IMR-90 (cell line): Measurements from ENCODE around the gene S100A16. TPM values are rescaled to one million over a fixed set of nuclear protein-coding genes. Genes with fewer than 3 reads are reported as not detected.

ENCODE experiments used
- ATAC-seq: fragments of 200-7000 bp; cut with Tn5 transposase; 2 replicates; pipeline ENCODE4 v1.9.1; 2020; ENCODE audit warnings: low read depth, mild to moderate bottlenecking, moderate library complexity
- BruUV-seq: library from RNA; stranded (reverse); fragments of 400-500 nt; replicated peaks from 2 replicates; lab custom pipeline; 2021; lab: Mats Ljungman, UMichigan
- CTCF ChIA-PET: fragments of 300-600 bp; formaldehyde crosslinking; extraction: SDS; loops from one replicate; lab custom pipeline; 2021; ENCODE audit warnings: antibody characterized with exemption; lab: Yijun Ruan, JAX
- POLR2A ChIA-PET: fragments of 300-600 bp; sonication (Branson Sonifier 250); formaldehyde crosslinking; loops from one replicate; lab custom pipeline; 2022; ENCODE audit warnings: antibody characterized with exemption; ENCODE audit not compliant: unreplicated experiment; lab: Charles Lee
- DNase-seq: peaks from one replicate; pipeline ENCODE4 v3.0.0; 2013
- H2AFZ ChIP-seq: replicated peaks from 2 replicates; pipeline ENCODE3; 2013; ENCODE audit warnings: low read length, mild to moderate bottlenecking; ENCODE audit not compliant: poor library complexity
- H2AK5ac ChIP-seq: 2 replicates; pipeline ENCODE4 v1.6.1; 2013; ENCODE audit warnings: low read depth, low read length, inconsistent platforms
- H2AK9ac ChIP-seq: replicated peaks from 2 replicates; pipeline ENCODE3; 2013; ENCODE audit warnings: mild to moderate bottlenecking, low read depth, low read length, moderate library complexity; ENCODE audit not compliant: poor library complexity
- H2BK120ac ChIP-seq: 2 replicates; pipeline ENCODE4 v1.6.1; 2013; ENCODE audit warnings: low read depth, low read length, inconsistent platforms
- H2BK15ac ChIP-seq: 3 replicates; pipeline ENCODE4 v1.6.1; 2013; ENCODE audit warnings: low read depth, low read length, inconsistent platforms
- H2BK20ac ChIP-seq: 2 replicates; pipeline ENCODE4 v1.6.1; 2013; ENCODE audit warnings: low read depth, mild to moderate bottlenecking, inconsistent platforms, low read length, moderate library complexity
- H2BK5ac ChIP-seq: 2 replicates; pipeline ENCODE4 v1.6.1; 2013; ENCODE audit warnings: mild to moderate bottlenecking, low read depth, low read length, inconsistent platforms; ENCODE audit not compliant: poor library complexity, severe bottlenecking
- H3K14ac ChIP-seq: replicated peaks from 2 replicates; pipeline ENCODE4 v1.6.1; 2013; ENCODE audit warnings: low read depth, low read length, inconsistent platforms
- H3K18ac ChIP-seq: 2 replicates; pipeline ENCODE4 v1.6.1; 2013; ENCODE audit warnings: low read depth, low read length, control low read depth
- H3K23ac ChIP-seq: 2 replicates; pipeline ENCODE4 v1.6.1; 2013; ENCODE audit warnings: low read depth, low read length, inconsistent platforms
- H3K27ac ChIP-seq: 2 replicates; pipeline ENCODE4 v1.5.1; 2013; ENCODE audit warnings: mild to moderate bottlenecking, control low read depth, low read length; ENCODE audit not compliant: insufficient read depth
- H3K27me3 ChIP-seq: 2 replicates; pipeline ENCODE4 v1.6.1; 2013; ENCODE audit warnings: low read length; ENCODE audit not compliant: control insufficient read depth, insufficient read depth
- H3K36me3 ChIP-seq: 2 replicates; pipeline ENCODE4 v1.6.1; 2013; ENCODE audit warnings: low read length, mixed read lengths; ENCODE audit not compliant: control insufficient read depth, insufficient read depth
- H3K4ac ChIP-seq: 2 replicates; pipeline ENCODE4 v1.6.1; 2013; ENCODE audit warnings: low read depth, low read length, inconsistent platforms
- H3K4me1 ChIP-seq: 2 replicates; pipeline ENCODE4 v1.6.1; 2013; ENCODE audit warnings: low read length, mixed read lengths; ENCODE audit not compliant: control insufficient read depth, insufficient read depth
- H3K4me2 ChIP-seq: 2 replicates; pipeline ENCODE4 v1.6.1; 2013; ENCODE audit warnings: low read depth, mild to moderate bottlenecking, control low read depth, low read length, moderate library complexity
- H3K4me3 ChIP-seq: 2 replicates; pipeline ENCODE4 v1.5.1; 2013; ENCODE audit warnings: low read depth, mild to moderate bottlenecking, control low read depth, low read length, moderate library complexity; ENCODE audit not compliant: insufficient read depth
- H3K56ac ChIP-seq: 2 replicates; pipeline ENCODE4 v1.6.1; 2013; ENCODE audit warnings: low read length, inconsistent platforms; ENCODE audit not compliant: insufficient read depth; ENCODE audit errors: extremely low read depth
- H3K79me1 ChIP-seq, 2 experiments: 2 replicates each; pipeline ENCODE4 v1.6.1; 2013; ENCODE audit warnings: low read length in 2 of 2, inconsistent platforms in 1 of 2, low read depth in 1 of 2
- H3K9ac ChIP-seq: 2 replicates; pipeline ENCODE4 v1.6.1; 2013; ENCODE audit warnings: low read depth, low read length, control low read depth
- H3K9me1 ChIP-seq: 2 replicates; pipeline ENCODE4 v1.6.1; 2013; ENCODE audit warnings: low read length, inconsistent platforms; ENCODE audit not compliant: insufficient read depth
- H3K9me3 ChIP-seq: 2 replicates; pipeline ENCODE4 v1.6.1; 2013; ENCODE audit warnings: low read length; ENCODE audit not compliant: control insufficient read depth, insufficient read depth
- H4K20me1 ChIP-seq: 2 replicates; pipeline ENCODE4 v1.6.1; 2013; ENCODE audit warnings: low read length, inconsistent platforms; ENCODE audit not compliant: insufficient read depth
- H4K5ac ChIP-seq: 2 replicates; pipeline ENCODE4 v1.6.1; 2013; ENCODE audit warnings: mild to moderate bottlenecking, low read depth, low read length, control low read depth
- H4K8ac ChIP-seq, 2 experiments: 2 replicates each; pipeline ENCODE4 v1.6.1; 2013; ENCODE audit warnings: low read depth in 2 of 2, low read length in 2 of 2, control low read depth in 1 of 2, inconsistent platforms in 1 of 2
- H4K91ac ChIP-seq: 2 replicates; pipeline ENCODE4 v1.6.1; 2013; ENCODE audit warnings: low read depth, low read length, inconsistent platforms; ENCODE audit not compliant: insufficient read depth
- CHD1 ChIP-seq: IDR thresholded peaks from 2 replicates; pipeline ENCODE4 v1.6.1; 2012; ENCODE audit warnings: low read depth, low read length, improper control_type of control experiment
- MAZ ChIP-seq: IDR thresholded peaks from 2 replicates; pipeline ENCODE4 v1.6.1; 2012; ENCODE audit warnings: low read depth, mild to moderate bottlenecking, low read length, improper control_type of control experiment, moderate library complexity, borderline replicate concordance
- NFE2L2 ChIP-seq: fragments of 150-350 bp; IDR thresholded peaks from 2 replicates; pipeline ENCODE4 v1.6.1; 2016; ENCODE audit warnings: low read depth, mild to moderate bottlenecking, low read length
- WGBS, 2 experiments: methylation state at CpG; one replicate each; pipeline versions ENCODE4 v1.1.5 to v1.1.7; 2013; ENCODE audit warnings: missing lambda C conversion rate in 2 of 2; ENCODE audit not compliant: insufficient read length in 1 of 2; ENCODE audit errors: extremely low coverage in 2 of 2; 5-methylcytosine and 5-hydroxymethylcytosine counted together
- dilution Hi-C: fragments of 300-500 bp; cut with HindIII; formaldehyde crosslinking; loops from one replicate; pipeline ENCODE4 v1.14.3; 2018; ENCODE audit warnings: low sequenced_read_pairs; ENCODE audit not compliant: unreplicated experiment
- in situ Hi-C: fragments of 300-500 bp; cut with MboI; formaldehyde crosslinking; loops from 3 replicates; pipeline ENCODE4 v1.14.3; 2019; ENCODE audit warnings: low sequenced_read_pairs, inconsistent platforms, mixed read lengths
- intact Hi-C: fragments of 100-400 bp; cut with micrococcal nuclease; formaldehyde crosslinking; loops from 2 replicates; pipeline ENCODE4 v1.10.0; 2022
- polyA plus RNA-seq, 3 experiments: library from polyadenylated mRNA; depleted of rRNA; stranded (reverse); fragments of >200 nt; gene quantifications; 2 replicates each; pipeline ENCODE4 v1.2.3, GENCODE V29; 2012; ENCODE audit warnings: low replicate concordance in 1 of 3
- total RNA-seq: library from RNA; depleted of rRNA; stranded (reverse); fragments of >200 nt; gene quantifications from 2 replicates; pipeline ENCODE4 v1.2.3, GENCODE V29; 2012

Gene S100A16
- total and polyA plus RNA-seq, 2 of the 4 experiments (the other 2 are of a cell fraction): 201 to 515 TPM

- no peak overlapping the region for H4K8ac ChIP-seq
- H2BK120ac ChIP-seq: no peak overlapping the region
- no TSS peak for BruUV-seq
- dilution Hi-C loops (no loop called here), intact Hi-C loops (no loop called here), in situ Hi-C loops (loop anchor here (10.0 kb wide), 1 partner anchor 45 kb away; no protein-coding TSS in a partner anchor)
- no peaks in the 10 kb centered on the region for H4K20me1 ChIP-seq
- peaks cover 7% of the 10 kb centered on the region; the same call in 1 of the 2 replicates for H3K9me1 ChIP-seq
- no peak overlapping the region for H2BK20ac ChIP-seq
- TF ChIP-seq NFE2L2: no peak
- no peak for TF ChIP-seq CHD1
- no peak for TF ChIP-seq MAZ
- no peak overlapping the region for H3K56ac ChIP-seq
- H4K91ac ChIP-seq: no peak overlapping the region
- no peaks in the 10 kb centered on the region for H3K36me3 ChIP-seq
- no peak overlapping the region for H3K4me2 ChIP-seq
- H3K79me1 ChIP-seq: peaks cover under 1 to 17% of the 10 kb centered on the region in 2 experiments; a peak in 3 of 4 replicates
- H3K27ac ChIP-seq: no peak overlapping the region
- H2AK5ac ChIP-seq: no peak overlapping the region
- H3K27me3 ChIP-seq: no peaks in the 10 kb centered on the region
- ChIA-PET POLR2A (no interaction called here), CTCF (interaction anchor here (1.0 kb wide), 1 partner anchor 27 kb away, joined by 3 read pairs; no protein-coding TSS in a partner anchor)
- WGBS, 2 experiments: no CpG with 5 or more reads among the region's 2 CpGs
- H3K4me3 ChIP-seq: no peak overlapping the region
- H3K9me3 ChIP-seq: no peaks in the 10 kb centered on the region
- H2BK15ac ChIP-seq: no peak overlapping the region
- no peak overlapping the region for H2AFZ ChIP-seq
- DNase-seq (no peak), ATAC-seq (no peak)
- no peak overlapping the region for H3K18ac ChIP-seq
- H2BK5ac ChIP-seq: no peak overlapping the region
- H3K23ac ChIP-seq: no peak overlapping the region
- H4K5ac ChIP-seq: no peak overlapping the region
- no peak overlapping the region for H3K14ac ChIP-seq
- no peak overlapping the region for H3K4ac ChIP-seq
- H3K9ac ChIP-seq: no peak overlapping the region
- H3K4me1 ChIP-seq: peaks cover 1% of the 10 kb centered on the region
- H2AK9ac ChIP-seq: no peak overlapping the region
Observed at GRCh38 chr1:153560241-153560640, 52.7 kb downstream of the S100A16 start.
